Caco-2 (cell line): ENCODE results near the gene INPP5K. TPM values are rescaled to one million over a fixed set of nuclear protein-coding genes. Genes with fewer than 3 reads are reported as not detected.

ENCODE experiments used
- BruUV-seq: library from RNA; stranded (reverse); fragments of 400-500 nt; replicated peaks from 2 replicates; lab custom pipeline; 2021; lab: Mats Ljungman, UMichigan
- CTCF ChIA-PET: fragments of 300-600 bp; sonication (Branson Sonifier 250); formaldehyde crosslinking; loops from one replicate; lab custom pipeline; 2022; ENCODE audit warnings: antibody characterized with exemption; lab: Charles Lee
- POLR2A ChIA-PET: fragments of 300-600 bp; sonication (Branson Sonifier 250); formaldehyde crosslinking; loops from one replicate; lab custom pipeline; 2022; ENCODE audit warnings: antibody characterized with exemption; lab: Charles Lee
- DNase-seq, 2 experiments: peaks; one replicate each; pipeline versions ENCODE4 v3.0.0 to v3.0.0-alpha.2; 2020 to 2022
- H3K27me3 ChIP-seq: replicated peaks from 2 replicates; pipeline ENCODE4 v1.6.0; 2011; ENCODE audit warnings: low read length; ENCODE audit not compliant: control insufficient read depth, insufficient read depth
- H3K36me3 ChIP-seq: 2 replicates; pipeline ENCODE4 v1.5.1; 2011; ENCODE audit warnings: low read length; ENCODE audit not compliant: control insufficient read depth, insufficient read depth
- H3K4me1 ChIP-seq: fragments of 250-450 bp; sonication (Bioruptor Pico); 2 replicates; pipeline ENCODE4 v1.5.1; 2020; ENCODE audit warnings: mild to moderate bottlenecking
- H3K4me3 ChIP-seq: 2 replicates; pipeline ENCODE4 v1.5.1; 2011; ENCODE audit warnings: low read depth, mild to moderate bottlenecking, control low read depth, low read length
- H3K9me3 ChIP-seq: fragments of 250-450 bp; sonication (Bioruptor Pico); 2 replicates; pipeline ENCODE4 v1.5.1; 2020; ENCODE audit warnings: mild to moderate bottlenecking, moderate library complexity
- H3K27ac Mint-ChIP-seq: one replicate; pipeline ENCODE4 v1.8.0; 2022; ENCODE audit warnings: mixed read lengths; ENCODE audit not compliant: unreplicated experiment
- H3K27me3 Mint-ChIP-seq: one replicate; pipeline ENCODE4 v1.8.0; 2022; ENCODE audit warnings: mixed read lengths; ENCODE audit not compliant: insufficient read depth, unreplicated experiment
- H3K36me3 Mint-ChIP-seq: one replicate; pipeline ENCODE4 v1.8.0; 2022; ENCODE audit warnings: mild to moderate bottlenecking, mixed read lengths; ENCODE audit not compliant: insufficient read depth, unreplicated experiment
- H3K4me1 Mint-ChIP-seq: one replicate; pipeline ENCODE4 v1.8.0; 2022; ENCODE audit warnings: low read depth, mixed read lengths; ENCODE audit not compliant: unreplicated experiment
- H3K4me3 Mint-ChIP-seq: one replicate; pipeline ENCODE4 v1.8.0; 2022; ENCODE audit warnings: mild to moderate bottlenecking, moderate library complexity, mixed read lengths; ENCODE audit not compliant: unreplicated experiment
- H3K9me3 Mint-ChIP-seq: one replicate; pipeline ENCODE4 v1.8.0; 2022; ENCODE audit warnings: mixed read lengths; ENCODE audit not compliant: unreplicated experiment
- intact Hi-C: fragments of 100-400 bp; cut with micrococcal nuclease; formaldehyde crosslinking; loops from one replicate; pipeline ENCODE4 v1.10.0; 2022; ENCODE audit not compliant: unreplicated experiment
- total RNA-seq: library from RNA; stranded (reverse); gene quantifications from 2 replicates; pipeline ENCODE4 v1.2.3, GENCODE V29; 2022
- TF ChIP-seq, protein P1 (sequence below), 2 experiments: fragments of 200-600 bp in 1 of 2; IDR thresholded peaks; 1 replicate in 1 of 2; 2 replicates in 1 of 2; pipeline versions ENCODE4 v1.5.1 to v1.8.0; 2011 to 2022; ENCODE audit warnings: antibody characterized with exemption in 1 of 2, control low read depth in 1 of 2, inconsistent platforms in 1 of 2, low read depth in 1 of 2, low read length in 1 of 2, mild to moderate bottlenecking in 1 of 2, moderate library complexity in 1 of 2; ENCODE audit not compliant: insufficient read depth in 1 of 2, severe bottlenecking in 1 of 2, unreplicated experiment in 1 of 2

The INPP5K gene
- total RNA-seq, 1 experiment from 2014 or later: 24.1 TPM

DNA sequence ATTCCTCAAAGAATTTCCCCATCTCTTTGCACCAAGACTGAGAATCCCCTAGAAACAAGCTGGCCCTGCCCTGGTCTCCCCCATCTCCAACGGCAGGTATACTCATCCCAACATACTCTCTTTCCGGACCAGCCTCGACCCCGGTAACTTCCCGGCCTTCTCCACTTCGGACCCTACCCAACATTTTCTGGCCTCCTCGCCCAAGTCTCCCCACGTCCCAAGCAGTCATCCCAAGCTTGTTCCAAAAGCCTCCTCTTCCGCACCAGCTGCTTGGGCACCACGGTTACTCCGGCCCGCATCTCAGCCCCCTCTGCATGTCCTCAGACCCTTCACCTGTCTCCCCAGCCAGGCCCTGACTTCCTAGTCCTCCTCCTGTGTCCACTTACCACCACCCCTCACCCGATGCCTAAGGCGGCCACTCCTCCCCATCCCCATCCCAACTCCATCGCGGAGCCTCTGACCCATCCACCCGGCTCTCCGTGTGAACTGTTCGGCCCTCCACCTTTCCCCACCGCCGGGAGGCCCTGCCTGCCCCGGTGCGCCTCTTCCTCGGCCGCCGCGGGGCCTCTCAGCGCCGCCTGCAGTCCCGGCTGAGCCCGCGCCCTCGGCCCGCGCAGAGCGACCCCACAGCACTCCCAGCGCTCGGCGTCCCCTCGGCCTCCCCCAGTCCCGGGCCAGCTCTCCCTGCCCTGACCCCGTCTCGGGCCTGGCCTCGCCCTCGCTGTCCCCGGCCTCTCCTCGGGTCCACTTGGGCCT is 45.2 kb upstream of the INPP5K start:
- CTCF ChIA-PET: interaction anchor here (0.6 to 1.2 kb wide), 2 partner anchors 68 to 196 kb away, joined by 3 to 4 read pairs; partner anchors contain the start of gene SLC43A2
- Mint-ChIP-seq H3K4me3 (peak overlapping the region; percentile 86), H3K4me1 (peaks cover 29% of the 10 kb centered on the region), H3K27ac (peak overlapping the region; percentile 82), H3K27me3 (no peaks in the 10 kb centered on the region), H3K9me3 (no peaks in the 10 kb centered on the region), H3K36me3 (peaks cover 40% of the 10 kb centered on the region)
- BruUV-seq: no TSS peak
- no peaks in the 10 kb centered on the region; the same call in 1 of the 2 replicates for H3K36me3 ChIP-seq
- H3K9me3 ChIP-seq: no peaks in the 10 kb centered on the region
- peak overlapping the region; percentile 96 for H3K4me3 ChIP-seq
- H3K27me3 ChIP-seq: no peaks in the 10 kb centered on the region
- POLR2A ChIA-PET: interaction anchor here (0.6 kb wide), 1 partner anchor 302 kb away, joined by 4 read pairs; no protein-coding TSS in a partner anchor
- intact Hi-C loops: loop anchor here (1.0 to 5.0 kb wide), 2 partner anchors 36 to 69 kb away; no protein-coding TSS in a partner anchor
- peak; percentile 51 to 69 for DNase-seq
- TF ChIP-seq, protein P1, sequence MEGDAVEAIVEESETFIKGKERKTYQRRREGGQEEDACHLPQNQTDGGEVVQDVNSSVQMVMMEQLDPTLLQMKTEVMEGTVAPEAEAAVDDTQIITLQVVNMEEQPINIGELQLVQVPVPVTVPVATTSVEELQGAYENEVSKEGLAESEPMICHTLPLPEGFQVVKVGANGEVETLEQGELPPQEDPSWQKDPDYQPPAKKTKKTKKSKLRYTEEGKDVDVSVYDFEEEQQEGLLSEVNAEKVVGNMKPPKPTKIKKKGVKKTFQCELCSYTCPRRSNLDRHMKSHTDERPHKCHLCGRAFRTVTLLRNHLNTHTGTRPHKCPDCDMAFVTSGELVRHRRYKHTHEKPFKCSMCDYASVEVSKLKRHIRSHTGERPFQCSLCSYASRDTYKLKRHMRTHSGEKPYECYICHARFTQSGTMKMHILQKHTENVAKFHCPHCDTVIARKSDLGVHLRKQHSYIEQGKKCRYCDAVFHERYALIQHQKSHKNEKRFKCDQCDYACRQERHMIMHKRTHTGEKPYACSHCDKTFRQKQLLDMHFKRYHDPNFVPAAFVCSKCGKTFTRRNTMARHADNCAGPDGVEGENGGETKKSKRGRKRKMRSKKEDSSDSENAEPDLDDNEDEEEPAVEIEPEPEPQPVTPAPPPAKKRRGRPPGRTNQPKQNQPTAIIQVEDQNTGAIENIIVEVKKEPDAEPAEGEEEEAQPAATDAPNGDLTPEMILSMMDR (IDR thresholded peaks at IDR 0.05; ENCODE audit: insufficient read depth in 1 of 2, low read depth in 1 of 2, low read length in 1 of 2, severe bottlenecking in 1 of 2, unreplicated experiment in 1 of 2): peak; percentile 13 to 19
- H3K4me1 ChIP-seq: peaks cover 8% of the 10 kb centered on the region; the same call in 1 of the 2 replicates

DNA sequence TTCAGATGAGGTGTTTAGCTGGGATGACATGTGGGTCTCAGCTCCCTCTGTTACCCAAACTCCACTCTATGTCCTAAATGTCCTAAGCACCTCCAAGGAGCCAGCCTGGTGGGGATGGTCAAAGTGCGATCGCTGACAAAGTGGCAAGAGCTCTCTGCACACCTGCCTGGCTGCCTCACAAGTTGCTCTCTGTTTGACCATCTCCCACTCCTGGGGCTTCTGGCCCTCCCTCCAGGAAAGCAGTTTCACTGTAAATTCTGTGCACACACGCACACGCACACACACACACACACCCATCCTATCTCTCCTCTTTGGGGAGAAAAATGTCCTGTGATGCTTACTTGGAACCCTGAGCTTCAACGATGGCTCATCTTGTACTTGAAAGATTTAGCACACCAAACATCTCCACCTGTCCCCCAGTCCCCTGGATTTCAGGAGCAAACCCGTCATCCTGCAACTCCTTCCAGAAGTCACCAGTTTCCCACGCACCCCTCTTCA is 44.5 kb upstream of the INPP5K start:
- H3K36me3 Mint-ChIP-seq: peaks cover 46% of the 10 kb centered on the region
- TF ChIP-seq, protein P1 (IDR thresholded peaks at IDR 0.05; ENCODE audit: insufficient read depth in 1 of 2, low read depth in 1 of 2, low read length in 1 of 2, severe bottlenecking in 1 of 2, unreplicated experiment in 1 of 2): no peak
- no peaks in the 10 kb centered on the region for H3K27me3 Mint-ChIP-seq
- peak overlapping the region; percentile 86 for H3K4me3 Mint-ChIP-seq
- intact Hi-C loops: loop anchor here (5.0 kb wide), 1 partner anchor 36 kb away; no protein-coding TSS in a partner anchor
- POLR2A ChIA-PET: interaction anchor here (0.6 kb wide), 1 partner anchor 301 kb away, joined by 4 read pairs; no protein-coding TSS in a partner anchor
- DNase-seq: no peak
- Histone ChIP-seq H3K4me1 (peaks cover 8% of the 10 kb centered on the region; the same call in 1 of the 2 replicates), H3K27me3 (no peaks in the 10 kb centered on the region), H3K4me3 (peak overlapping the region; percentile 96), H3K36me3 (no peaks in the 10 kb centered on the region; the same call in 1 of the 2 replicates), H3K9me3 (no peaks in the 10 kb centered on the region)
- H3K4me1 Mint-ChIP-seq: peaks cover 32% of the 10 kb centered on the region
- CTCF ChIA-PET: interaction anchor here (0.7 to 1.2 kb wide), 2 partner anchors 68 to 69 kb away, joined by 3 to 4 read pairs; partner anchors contain the start of gene SLC43A2
- BruUV-seq: no TSS peak
- peak overlapping the region; percentile 82 for H3K27ac Mint-ChIP-seq
- H3K9me3 Mint-ChIP-seq: no peaks in the 10 kb centered on the region
